GM04503 (cell line): ENCODE measurements around the gene TMEM255B.

ENCODE experiments used
- DNase-seq: peaks from one replicate; pipeline ENCODE4 v3.0.0-alpha.2; 2012; ENCODE audit warnings: low read depth

TMEM255B gene

DNA sequence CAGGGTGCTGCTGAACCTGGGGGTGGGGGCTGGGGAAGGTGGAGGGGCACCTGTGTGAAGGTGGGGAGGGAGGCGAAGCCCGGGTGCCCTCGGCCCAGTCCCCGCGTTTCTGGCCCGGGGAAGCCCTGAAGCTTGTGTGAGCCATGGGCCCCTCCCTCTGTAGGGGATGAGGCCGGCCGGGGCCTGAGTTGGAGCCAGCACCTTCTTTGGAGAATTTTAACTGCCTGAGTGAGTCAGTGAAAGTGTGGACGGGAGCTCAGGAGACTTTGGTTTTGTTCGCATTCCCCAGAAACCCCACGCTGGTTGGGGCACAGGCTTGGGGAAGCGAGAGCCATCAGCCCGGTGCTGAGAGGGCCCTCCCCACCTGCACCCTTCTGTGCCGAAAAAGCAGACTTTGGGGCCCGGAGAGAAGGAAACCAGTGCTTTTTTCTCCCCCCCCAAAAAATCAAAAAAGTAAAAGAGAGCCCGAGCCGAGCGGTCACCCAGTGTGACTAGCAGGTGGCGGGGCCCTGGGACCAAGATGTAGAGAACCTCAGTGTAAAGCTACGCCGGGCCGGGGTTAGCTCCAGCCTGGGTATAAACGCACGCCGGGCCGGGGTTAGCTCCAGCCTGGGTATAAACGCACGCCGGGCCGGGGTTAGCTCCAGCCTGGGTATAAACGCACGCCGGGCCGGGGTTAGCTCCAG is 45.1 kb downstream of the TMEM255B start:
- DNase-seq: no peak

DNA sequence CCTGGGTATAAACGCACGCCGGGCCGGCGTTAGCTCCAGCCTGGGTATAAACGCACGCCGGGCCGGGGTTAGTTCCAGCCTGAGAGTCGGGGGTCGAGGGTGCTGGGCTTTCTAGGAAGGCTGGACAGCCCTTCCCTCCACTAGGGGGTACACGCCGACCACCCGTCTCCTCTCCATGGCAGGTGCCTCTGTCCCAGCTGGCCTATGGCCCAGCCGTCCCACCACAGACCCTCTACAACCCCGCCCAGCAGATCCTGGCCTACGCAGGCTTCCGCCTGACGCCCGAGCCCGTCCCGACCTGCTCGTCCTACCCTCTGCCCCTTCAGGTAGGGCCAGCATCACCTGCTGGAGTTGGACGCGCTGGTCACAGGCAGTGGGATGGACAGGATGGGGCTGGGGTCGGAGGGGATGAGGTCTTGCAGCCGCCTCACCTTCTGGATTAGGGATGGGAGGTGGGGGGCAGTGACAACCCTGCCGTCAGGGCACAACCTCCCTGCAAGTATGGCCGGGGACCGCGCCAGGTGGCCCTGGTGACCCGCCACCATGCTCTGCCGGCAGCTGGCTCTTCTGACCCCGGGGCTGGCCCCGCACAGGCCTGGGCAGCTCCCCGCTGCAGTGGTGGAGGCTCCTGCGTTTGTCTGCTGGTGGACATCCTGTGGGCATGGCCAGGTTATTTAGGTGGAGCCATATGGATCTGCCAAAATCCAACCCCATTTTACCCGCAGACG is 45.8 kb downstream of the TMEM255B start:
- no peak for DNase-seq

DNA sequence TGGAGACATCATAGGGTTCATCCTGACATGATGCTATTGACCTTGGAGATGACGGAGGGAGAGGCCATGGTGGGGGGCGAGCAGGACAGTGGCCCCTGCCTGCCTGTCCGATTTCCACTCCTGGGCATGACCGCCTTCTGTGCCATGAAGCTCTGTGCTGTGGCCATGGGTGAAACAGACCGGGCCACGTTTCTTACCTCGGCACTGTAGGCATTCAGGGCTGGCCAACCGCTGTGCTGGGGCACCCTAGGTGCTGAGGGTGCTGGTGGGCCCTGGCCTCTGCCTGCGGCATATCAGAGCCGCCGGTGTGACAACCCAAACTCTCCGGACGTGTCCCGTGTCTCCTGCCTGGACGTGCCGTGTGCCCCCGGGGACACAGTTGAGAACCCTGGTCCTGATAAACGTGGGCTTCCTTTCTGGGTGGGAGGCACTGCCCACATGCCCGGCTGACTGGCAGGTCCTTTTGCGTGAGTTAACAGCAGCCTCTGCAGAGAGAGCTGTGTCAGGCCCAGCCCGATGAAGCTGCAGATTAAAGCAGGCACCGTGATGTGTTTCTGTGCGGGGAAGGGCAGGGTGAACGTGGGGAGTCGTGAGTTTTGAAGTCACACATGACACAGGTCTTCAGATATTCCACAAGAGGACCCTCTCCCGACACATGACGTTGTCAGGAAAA is 46.5 kb downstream of the TMEM255B start:
- no peak for DNase-seq

DNA sequence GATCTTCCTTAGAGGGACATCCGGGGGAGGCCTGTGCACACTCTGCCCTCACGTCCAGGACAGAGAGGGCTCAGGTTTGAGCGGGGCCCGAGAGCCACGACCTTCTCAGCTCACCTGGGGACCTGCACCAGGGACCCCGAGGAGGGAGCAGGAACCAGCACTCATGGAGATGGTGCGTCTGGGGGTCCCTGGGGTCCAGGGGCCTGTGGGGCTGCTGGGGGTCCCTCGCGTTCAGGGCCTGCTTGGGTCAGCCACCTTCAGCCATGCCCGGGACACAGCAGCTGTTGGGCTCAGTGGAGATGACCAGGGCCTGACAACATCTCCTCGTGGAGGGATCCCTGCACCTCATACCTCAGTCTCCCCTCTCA is 47.1 kb downstream of the TMEM255B start:
- DNase-seq: no peak

DNA sequence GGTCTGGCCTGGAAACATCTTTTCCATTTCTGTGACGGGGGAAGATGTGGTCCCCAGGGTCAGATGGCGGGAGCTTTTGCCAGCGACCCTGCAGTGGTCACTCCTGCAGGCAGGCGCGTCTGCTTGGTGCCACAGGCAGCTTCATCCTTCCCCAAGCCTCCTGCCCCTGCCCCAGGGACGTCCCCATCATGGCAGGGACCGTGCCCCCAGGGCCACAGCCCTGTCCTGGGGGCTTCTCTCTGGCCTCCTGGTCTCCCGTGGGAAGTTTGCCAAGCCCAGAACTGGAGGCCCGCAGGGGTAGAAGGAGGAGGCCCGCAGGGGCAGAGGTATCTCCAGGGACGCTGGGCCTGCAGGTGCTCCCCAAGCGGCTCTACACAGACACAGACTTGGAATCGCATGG is 47.5 kb downstream of the TMEM255B start:
- DNase-seq: no peak

DNA sequence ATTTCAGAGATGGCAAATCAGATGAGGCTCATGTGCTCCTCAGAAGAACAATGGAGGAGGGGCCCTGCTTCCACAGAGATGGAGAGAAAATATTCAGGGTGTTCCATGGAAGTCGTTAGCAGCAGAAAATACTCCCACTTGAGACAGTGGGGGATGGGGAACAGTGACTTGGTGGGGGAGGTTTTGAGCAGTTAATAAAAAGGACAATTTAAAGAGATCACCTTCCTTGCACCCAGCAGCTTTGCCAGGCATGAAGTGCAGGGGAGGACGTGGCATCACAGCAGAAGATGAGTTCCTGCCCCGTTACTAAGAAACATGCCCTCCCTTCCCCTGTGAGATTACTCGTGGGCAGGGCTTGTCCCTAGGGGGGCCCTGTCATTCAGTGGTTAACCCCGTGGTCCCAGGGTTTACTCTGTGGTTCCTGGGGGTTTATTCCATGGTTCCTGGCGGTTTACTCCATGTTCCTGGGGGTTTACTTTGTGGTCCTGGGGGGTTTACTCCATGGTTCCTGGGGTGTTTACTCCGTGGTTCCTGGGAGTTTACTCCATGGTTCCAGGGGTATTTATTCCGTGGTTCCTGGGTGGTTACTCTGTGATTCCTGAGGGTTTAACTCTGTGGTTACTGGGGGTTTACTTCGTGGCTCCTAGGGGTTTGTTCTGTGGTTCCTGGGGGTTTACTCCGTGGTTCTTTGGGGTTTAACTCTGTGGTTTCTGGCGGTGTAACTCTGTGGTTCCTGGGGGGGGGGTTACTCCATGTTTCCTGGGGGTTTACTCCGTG is 49.2 kb downstream of the TMEM255B start:
- no peak for DNase-seq

DNA sequence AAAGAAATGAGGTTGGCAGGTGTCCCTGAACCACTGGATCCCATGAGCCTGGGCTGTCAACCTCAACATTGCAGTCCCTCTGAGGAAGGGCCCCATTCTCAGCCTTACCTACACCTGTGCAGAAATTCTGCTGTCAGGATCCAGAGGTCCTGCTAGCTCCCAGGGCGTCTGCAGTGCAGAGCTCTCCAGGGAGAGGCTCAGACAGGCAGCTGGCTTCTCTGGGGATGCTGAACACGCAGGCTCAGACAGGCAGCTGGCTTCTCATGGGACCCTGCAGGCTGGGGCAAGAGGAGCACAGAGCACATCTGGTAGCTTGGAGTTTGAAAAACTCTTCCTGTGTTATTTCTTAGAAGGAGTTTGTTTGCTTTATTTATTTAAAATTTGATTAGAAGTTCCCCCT is 50.9 kb downstream of the TMEM255B start:
- DNase-seq: no peak

DNA sequence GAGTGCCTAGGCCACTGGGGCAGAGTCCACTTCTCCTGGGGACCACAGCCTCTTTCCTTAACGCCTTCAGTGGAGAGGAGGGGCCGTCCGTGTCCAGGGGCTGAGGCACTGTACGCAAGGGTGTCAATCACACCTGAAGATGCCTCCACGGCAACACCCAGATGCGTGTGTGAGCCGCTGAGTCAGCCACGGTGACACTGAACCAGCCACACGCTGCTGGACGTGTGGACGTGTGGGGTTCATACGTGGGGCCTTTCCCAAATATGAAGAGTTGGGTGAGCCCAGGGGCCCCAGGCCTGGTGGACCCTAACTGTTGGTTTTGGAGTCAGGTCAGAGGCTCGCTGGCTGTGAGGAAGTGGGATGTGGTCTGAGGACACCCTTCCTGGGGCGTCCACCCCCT is 51.6 kb downstream of the TMEM255B start:
- no peak for DNase-seq

DNA sequence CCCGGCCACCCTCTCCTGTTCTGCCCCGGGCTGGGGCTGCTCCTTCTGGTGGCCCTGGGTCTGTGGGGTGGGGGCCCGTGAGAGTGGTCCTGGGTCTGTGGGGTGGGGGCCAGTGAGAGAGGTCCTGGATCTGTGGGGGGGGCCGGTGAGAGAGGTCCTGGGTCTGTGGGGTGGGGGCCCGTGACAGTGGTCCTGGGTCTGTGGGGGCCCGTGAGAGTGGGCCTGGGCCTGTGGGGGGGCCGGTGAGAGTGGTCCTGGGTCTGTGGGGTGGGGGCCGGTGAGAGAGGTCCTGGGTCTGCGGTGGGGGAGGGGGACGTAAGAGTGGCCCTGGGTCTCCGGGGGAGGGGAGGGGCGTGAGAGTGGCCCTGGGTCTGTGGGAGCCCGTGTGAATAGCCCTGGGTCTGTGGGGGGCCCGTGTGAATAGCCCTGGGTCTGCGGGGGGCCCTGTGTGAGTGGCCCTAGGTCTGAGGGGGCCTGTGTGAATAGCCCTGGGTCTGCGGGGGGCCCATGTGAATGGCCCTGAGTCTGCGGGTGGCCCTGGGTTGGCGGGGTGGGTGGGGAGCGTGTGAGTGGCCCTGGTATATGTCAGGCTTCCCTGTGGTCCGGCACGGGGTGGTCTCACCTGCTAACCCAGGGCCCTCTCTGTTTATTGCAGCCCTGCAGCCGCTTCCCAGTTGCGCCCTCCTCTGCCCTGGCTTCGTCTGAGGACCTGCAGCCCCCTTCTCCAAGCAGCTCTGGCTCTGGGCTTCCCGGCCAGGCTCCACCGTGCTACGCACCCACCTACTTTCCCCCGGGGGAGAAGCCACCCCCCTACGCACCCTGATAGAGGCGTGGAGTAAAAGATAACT is 52.3 kb downstream of the TMEM255B start:
- DNase-seq: no peak

DNA sequence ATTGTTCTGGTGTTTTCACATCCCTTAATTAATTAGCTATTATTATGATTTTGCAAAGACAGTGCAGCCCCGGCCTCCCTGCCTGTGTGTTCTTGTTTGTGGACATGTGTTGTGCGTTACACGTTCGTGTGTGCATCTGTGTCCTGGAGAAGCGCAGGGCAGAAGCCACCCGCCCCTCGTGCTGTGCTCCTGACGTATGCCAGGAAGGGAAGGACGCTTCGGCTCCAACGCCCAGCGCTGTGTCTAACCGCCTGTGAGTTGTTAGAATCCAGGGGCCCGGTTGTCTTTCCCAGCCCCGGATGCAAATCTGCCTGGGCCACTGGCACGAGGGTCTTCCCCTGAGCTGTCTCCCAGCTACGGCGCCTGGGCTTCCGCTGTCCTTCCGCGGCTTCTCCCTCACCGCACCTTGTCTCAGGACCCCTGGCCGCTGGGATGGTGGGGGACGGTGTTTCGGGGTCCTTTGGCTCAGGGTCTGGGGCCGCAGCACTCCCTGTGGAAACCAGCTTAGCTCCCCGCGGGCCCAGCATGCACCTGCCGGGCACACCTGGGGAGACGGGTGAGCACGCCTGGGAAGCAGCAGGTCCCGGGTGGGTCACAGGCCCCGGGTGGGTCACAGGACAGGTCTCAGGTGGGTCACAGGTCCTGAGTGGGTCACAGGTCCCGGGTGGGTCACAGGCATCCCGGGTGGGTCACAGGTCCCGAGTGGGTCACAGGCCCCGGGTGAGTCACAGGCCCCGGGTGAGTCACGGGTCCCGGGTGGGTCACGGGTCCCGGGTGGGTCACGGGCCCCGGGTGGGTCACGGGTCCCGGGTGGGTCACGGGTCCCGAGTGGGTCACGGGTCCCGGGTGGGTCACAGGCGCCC is 53.4 kb downstream of the TMEM255B start:
- DNase-seq: no peak

DNA sequence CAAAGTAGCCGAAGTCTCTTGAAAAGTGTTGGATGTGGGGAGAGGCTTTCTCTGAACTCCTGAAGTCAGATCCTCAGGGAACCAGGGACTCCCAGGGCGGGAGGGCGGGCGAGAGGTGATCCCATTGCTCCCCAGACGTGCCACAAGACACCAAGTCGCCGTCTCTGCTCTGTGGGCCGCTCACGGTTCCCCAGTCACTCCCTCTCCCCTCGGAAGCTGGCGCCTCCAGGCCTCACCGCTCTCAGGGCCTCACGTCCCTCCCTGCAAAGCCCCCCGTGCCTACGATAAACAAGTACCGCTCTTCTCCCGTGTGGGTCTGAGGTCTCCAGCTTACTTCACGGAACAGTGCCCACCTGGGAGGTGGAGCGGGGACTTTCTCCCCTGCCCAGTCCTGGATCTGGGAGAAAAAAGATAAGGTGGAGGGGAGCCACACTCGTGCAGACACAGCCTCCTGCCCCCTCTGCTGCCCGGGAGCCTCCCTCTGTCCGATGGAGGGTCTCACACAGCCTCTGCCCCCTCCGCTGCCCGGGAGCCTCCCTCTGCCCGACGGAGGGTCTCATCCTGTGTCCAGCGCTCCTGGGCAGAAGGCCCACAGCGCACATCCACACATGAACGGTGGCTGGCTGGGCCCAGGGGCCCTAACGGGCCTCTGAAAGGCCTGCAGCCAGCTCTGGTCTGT is 54.2 kb downstream of the TMEM255B start:
- no peak for DNase-seq

DNA sequence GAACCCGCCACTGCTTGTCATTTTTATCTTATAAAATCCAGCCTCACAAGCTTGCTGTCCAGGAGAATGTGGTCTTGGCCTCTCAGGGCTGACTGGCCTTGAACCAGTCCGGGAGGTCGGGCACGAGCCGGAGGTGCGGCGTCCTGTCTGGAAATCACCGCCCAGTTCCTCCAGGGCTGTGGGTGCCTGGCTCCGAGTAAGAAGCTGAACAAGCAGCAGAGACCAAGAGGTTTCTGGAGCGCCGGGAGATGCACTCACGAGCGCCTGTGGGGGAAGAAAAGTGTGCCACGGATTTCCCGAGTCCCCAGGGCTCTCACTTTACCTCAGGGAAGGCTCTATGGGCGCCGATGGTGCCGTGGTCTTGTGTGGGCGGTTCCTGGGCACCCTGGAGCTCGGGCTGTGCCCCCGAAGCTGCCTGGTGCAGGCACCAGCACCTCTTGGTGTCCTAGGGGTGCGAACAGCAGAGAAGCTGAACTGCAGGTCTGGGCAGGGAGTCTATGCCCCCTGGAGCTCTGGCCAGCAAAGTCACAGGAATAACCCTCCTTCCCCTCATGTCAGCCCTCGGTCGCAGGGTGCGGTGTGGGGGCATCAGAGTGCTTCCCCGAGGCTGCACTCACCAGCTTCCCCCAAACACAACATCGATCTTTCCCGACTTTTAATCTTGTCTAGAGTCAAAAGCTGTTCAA is 54.9 kb downstream of the TMEM255B start:
- DNase-seq: no peak

DNA sequence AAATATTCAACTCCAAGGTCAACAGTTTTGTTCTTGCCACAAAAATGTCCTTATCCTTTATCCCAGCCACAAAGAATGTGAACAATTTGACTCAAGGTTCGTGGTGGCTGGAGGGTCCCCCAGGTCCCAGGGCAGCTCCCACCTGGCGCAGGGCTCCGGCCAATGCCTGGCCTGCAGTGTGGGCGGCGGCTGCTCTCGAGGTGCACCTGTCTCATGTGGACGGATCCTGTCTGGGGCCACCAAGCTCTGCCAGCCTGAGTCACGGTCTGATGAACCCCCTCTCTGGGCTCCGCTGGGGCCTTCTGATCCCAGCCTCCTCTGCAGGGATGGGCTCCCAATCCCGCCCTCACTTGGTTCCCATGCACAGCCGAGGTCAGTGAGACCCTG is 55.4 kb downstream of the TMEM255B start:
- no peak for DNase-seq

DNA sequence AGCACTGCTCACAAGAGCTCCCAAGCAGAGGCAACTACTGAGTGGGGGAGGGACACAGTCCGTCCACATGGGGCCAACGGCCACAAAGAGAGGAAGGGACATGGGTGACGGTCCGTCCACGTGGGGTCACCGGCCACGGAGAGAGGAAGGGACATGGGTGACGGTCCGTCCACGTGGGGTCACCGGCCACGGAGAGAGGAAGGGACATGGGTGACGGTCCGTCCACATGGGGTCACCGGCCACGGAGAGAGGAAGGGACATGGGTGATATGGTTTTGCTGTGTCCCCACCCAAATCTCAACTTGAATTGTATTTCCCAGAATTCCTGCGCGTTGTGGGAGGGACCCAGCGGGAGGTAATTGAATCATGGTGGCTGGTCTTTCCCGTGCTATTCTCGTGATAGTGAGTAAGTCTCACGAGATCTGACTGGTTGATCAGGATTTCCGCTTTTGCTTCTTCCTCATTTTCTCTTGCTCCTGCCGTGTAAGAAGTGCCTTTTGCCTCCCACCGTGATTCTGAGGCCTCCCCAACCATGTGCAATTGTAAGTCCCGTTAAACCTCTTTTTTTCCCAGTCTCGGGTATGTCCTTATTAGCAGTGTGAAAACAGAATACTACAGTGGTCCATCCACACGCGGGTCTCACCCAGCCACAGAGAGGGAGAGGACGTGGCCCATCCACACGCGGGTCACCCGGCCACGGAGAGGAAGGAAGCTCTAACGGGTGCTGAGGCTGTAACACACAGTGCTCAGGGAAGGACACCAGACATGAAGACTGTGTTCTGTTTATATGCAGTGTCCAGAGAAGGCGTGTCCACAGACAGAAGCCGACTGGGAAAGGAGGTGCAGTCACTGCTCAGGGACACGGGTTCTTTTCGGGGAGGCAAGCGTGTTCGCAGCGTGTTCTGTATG is 56.4 kb downstream of the TMEM255B start:
- DNase-seq: no peak

DNA sequence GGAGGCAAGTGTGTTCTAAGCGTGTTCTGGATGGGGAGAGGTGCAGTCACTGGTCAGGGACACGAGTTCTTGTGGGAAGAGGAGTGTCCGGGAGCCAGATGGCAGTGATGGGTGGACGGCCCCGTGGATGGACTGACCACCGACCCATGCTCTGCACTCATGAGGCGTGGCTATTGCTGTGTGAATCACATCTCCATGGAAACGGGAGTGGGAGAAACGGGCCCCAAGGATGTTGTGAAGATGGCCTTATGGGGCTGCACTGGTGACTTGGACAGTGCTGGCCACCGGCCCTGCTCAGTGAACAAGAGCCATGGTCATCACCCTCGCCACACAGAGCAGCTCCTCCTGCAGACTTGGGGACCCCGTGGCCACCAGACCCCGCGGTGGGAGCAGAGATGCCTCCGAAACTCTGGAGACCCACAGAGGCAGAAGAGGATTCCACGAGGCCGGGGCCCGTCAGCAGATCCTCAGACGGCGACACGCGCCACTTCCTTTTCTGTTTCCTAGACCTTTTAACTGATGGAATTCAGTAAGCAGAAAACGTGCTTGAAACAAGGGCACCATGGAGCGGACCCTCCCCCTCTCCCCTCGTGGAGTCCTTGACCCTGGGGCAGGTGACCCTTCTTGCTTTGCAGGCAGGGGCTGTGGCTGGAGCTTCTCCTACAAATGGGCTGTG is 57.4 kb downstream of the TMEM255B start:
- DNase-seq: no peak

DNA sequence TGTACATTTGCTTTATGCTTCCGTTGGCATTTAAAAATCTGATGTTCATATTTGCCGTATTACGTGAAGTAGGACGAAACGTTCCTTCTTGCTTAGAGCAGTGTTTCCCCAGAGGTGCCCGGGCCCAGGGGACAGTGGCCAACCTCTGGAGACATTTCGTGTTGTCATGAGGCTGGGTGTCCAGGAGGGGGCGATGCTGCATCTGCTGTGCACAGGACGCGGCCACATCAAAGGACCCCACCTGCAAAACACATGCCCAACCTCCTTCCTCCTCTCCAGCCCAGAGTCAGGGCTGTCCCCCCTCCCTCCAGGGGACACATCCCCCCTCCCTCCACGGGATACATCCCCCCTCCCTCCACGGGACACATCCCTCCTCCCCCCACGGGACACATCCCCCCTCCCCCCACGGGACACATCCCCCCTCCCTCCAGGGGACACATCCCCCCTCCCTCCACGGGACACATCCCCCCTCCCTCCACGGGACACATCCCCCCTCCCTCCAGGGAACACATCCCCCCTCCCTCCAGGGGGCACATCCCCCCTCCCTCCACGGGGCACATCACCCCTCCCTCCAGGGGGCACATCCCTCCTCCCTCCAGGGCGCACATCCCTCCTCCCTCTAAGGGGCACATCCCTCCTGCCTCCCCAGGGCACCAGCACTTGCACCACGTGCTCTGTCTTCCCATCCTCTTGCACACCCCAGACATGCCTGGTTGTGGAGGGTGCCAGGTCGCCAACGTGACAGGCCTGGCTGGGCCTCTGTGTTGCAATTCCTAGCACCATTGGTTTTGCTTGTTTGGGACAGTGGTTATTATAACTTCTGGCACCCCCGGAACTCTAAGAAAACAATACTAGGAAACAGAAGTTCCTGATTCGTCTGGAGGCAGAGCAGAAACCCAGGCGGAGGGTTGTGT is 58.2 kb downstream of the TMEM255B start:
- peak; percentile 90 for DNase-seq
